HepG2 (cell line): ENCODE data around the gene ING1. TPM values are rescaled to one million over a fixed set of nuclear protein-coding genes. Genes with fewer than 3 reads are reported as not detected.
"Not testable (repeated sequence)": the region's sequence is repeated elsewhere in the genome, so short reads cannot be mapped to it uniquely, and the experiment has no call there.

ENCODE experiments used
- ATAC-seq: fragments of 200-7000 bp; cut with Tn5 transposase; 3 replicates; pipeline ENCODE4 v1.9.1; 2020; ENCODE audit warnings: mild to moderate bottlenecking, moderate library complexity
- BruUV-seq: library from RNA; stranded (reverse); fragments of 400-500 nt; replicated peaks from 2 replicates; lab custom pipeline; 2021; lab: Mats Ljungman, UMichigan
- CTCF ChIA-PET: fragments of 300-600 bp; formaldehyde crosslinking; extraction: SDS; loops from one replicate; lab custom pipeline; 2021; ENCODE audit warnings: low total read pairs, inconsistent platforms, low intra/inter-chr PET ratio; lab: Yijun Ruan, JAX
- POLR2A ChIA-PET: fragments of 350-600 bp; sonication (Branson Sonifier 250); formaldehyde crosslinking; loops from one replicate; lab custom pipeline; 2020; ENCODE audit warnings: antibody characterized with exemption, inconsistent platforms; lab: Yijun Ruan, JAX
- DNase-seq: peaks from one replicate; pipeline ENCODE4 v3.0.0-alpha.2; 2015; ENCODE audit warnings: low spot score
- FAIRE-seq: peaks from 3 replicates; lab custom pipeline; 2011; peaks lifted over from hg19 to GRCh38; lab: Jason Lieb, UNC
- H2AFZ ChIP-seq: one replicate; pipeline ENCODE4 v1.6.1; 2011; ENCODE audit warnings: low read length, inconsistent platforms
- H3K27ac ChIP-seq: fragments of 300-600 bp; 3 replicates; pipeline ENCODE4 v1.8.0; 2011; ENCODE audit warnings: mixed run types, mild to moderate bottlenecking, mixed read lengths, low read length, inconsistent platforms; ENCODE audit not compliant: insufficient read depth; ENCODE audit errors: extremely low read length
- H3K27me3 ChIP-seq, 2 experiments: fragments of 200-600 bp in 1 of 2; 2 replicates in 1 of 2; 3 replicates in 1 of 2; pipeline versions ENCODE4 v1.6.0 to v1.8.0; 2011; ENCODE audit warnings: low read length in 2 of 2, mild to moderate bottlenecking in 2 of 2, moderate library complexity in 2 of 2, inconsistent platforms in 1 of 2; ENCODE audit not compliant: insufficient read depth in 2 of 2, control insufficient read depth in 1 of 2
- H3K36me3 ChIP-seq, 2 experiments: fragments of 200-600 bp in 1 of 2; replicated peaks in 1 of 2; 2 replicates in 1 of 2; 3 replicates in 1 of 2; pipeline versions ENCODE4 v1.5.1 to v1.8.0; 2011; ENCODE audit warnings: low read length in 2 of 2, inconsistent platforms in 1 of 2; ENCODE audit not compliant: insufficient read depth in 2 of 2, control insufficient read depth in 1 of 2
- H3K4me1 ChIP-seq: 2 replicates; pipeline ENCODE4 v1.5.1; 2012; ENCODE audit warnings: low read length, inconsistent platforms; ENCODE audit not compliant: insufficient read depth
- H3K4me2 ChIP-seq: 2 replicates; pipeline ENCODE4 v1.6.0; 2011; ENCODE audit warnings: low read depth, low read length, inconsistent platforms
- H3K4me3 ChIP-seq, 3 experiments: fragments of 200-600 bp in 1 of 3; sonication (generic), shearing (Covaris generic) in 1 of 3; replicated peaks in 1 of 3; 2 replicates each; pipeline ENCODE4 v1.5.1; 2011 to 2016; ENCODE audit warnings: low read length in 3 of 3, inconsistent platforms in 2 of 3, low read depth in 2 of 3, mild to moderate bottlenecking in 2 of 3, control low read depth in 1 of 3, mixed read lengths in 1 of 3; ENCODE audit not compliant: insufficient read depth in 1 of 3
- H3K79me2 ChIP-seq: one replicate; pipeline ENCODE4 v1.6.1; 2011; ENCODE audit warnings: low read length, inconsistent platforms; ENCODE audit not compliant: insufficient read depth
- H3K9ac ChIP-seq: 2 replicates; pipeline ENCODE4 v1.6.0; 2011; ENCODE audit warnings: mild to moderate bottlenecking, low read depth, low read length, inconsistent platforms; ENCODE audit not compliant: insufficient read depth
- H3K9me3 ChIP-seq: 2 replicates; pipeline ENCODE4 v1.5.1; 2012; ENCODE audit warnings: mild to moderate bottlenecking, low read length
- H4K20me1 ChIP-seq: 2 replicates; pipeline ENCODE4 v1.6.0; 2011; ENCODE audit warnings: inconsistent platforms, mild to moderate bottlenecking, low read length, moderate library complexity; ENCODE audit not compliant: insufficient read depth
- HOXA7 ChIP-seq: sonication (generic); formaldehyde crosslinking; IDR thresholded peaks from 2 replicates; pipeline ENCODE4 v1.8.1; 2022; ENCODE audit warnings: mild to moderate bottlenecking, missing genetic modification reagents, moderate library complexity
- HOXA9 ChIP-seq: sonication (generic); formaldehyde crosslinking; IDR thresholded peaks from 2 replicates; pipeline ENCODE4 v1.8.1; 2022; ENCODE audit warnings: missing genetic modification reagents, mild to moderate bottlenecking, moderate library complexity, borderline replicate concordance
- POGZ ChIP-seq: sonication (generic); formaldehyde crosslinking; IDR thresholded peaks from 2 replicates; pipeline ENCODE4 v1.4.0; 2020; ENCODE audit warnings: mild to moderate bottlenecking, missing genetic modification reagents
- RARA ChIP-seq: IDR thresholded peaks from 2 replicates; pipeline ENCODE4 v1.6.1; 2016; ENCODE audit warnings: missing genetic modification reagents, missing compliant biosample characterization
- SAFB2 ChIP-seq: sonication (generic); formaldehyde crosslinking; IDR thresholded peaks from 2 replicates; pipeline ENCODE4 v1.5.1; 2020; ENCODE audit warnings: missing genetic modification reagents, low read depth, mild to moderate bottlenecking, borderline replicate concordance
- SETDB1 ChIP-seq: sonication (generic); formaldehyde crosslinking; IDR thresholded peaks from 2 replicates; pipeline ENCODE4 v1.5.1; 2020; ENCODE audit warnings: missing genetic modification reagents, mild to moderate bottlenecking, borderline replicate concordance
- ZNF136 ChIP-seq: sonication (generic); formaldehyde crosslinking; IDR thresholded peaks from 2 replicates; pipeline ENCODE4 v1.8.1; 2022; ENCODE audit warnings: low read depth, mild to moderate bottlenecking, moderate library complexity, missing genetic modification reagents
- ZNF468 ChIP-seq: sonication (generic); formaldehyde crosslinking; IDR thresholded peaks from 2 replicates; pipeline ENCODE4 v1.8.0; 2022; ENCODE audit warnings: mild to moderate bottlenecking, moderate library complexity, missing genetic modification reagents
- ZNF547 ChIP-seq: sonication (generic); formaldehyde crosslinking; IDR thresholded peaks from 2 replicates; pipeline ENCODE4 v1.5.1; 2020; ENCODE audit warnings: mild to moderate bottlenecking, missing genetic modification reagents
- WGBS: methylation state at CpG from one replicate; pipeline ENCODE4 v1.1.6; 2017; ENCODE audit warnings: low lambda C conversion rate; 5-methylcytosine and 5-hydroxymethylcytosine counted together
- in situ Hi-C: cut with HindIII; loops from 2 replicates; pipeline ENCODE4 v1.10.0; 2017; ENCODE audit warnings: low pct_unique_long_range_greater_than_20kb; ENCODE audit not compliant: extremely low pct_ligation_motif_present
- intact Hi-C: fragments of 100-400 bp; cut with micrococcal nuclease; formaldehyde crosslinking; loops from one replicate; pipeline ENCODE4 v1.10.0; 2022; ENCODE audit not compliant: unreplicated experiment
- polyA plus RNA-seq, 8 experiments: library from polyadenylated mRNA; depleted of rRNA in 3 of 8; stranded (reverse) in 7 of 8; unstranded in 1 of 8; fragments of >200 nt; fragmentation: Illumina TruSeq in 4 of 8; extraction: Trizol in 4 of 8; gene quantifications; 2 replicates each; pipeline versions ENCODE4 v1.2.1 to v1.2.3, GENCODE V29; 2011 to 2016; ENCODE audit warnings: low read depth in 4 of 8, missing spikeins in 1 of 8, mixed read lengths in 1 of 8; ENCODE audit not compliant: insufficient read depth in 1 of 8
- total RNA-seq, 5 experiments: library from RNA; depleted of rRNA; stranded (reverse); fragments of >200 nt; fragmentation: Illumina TruSeq; extraction: Trizol; gene quantifications; 2 replicates each; pipeline ENCODE4 v1.2.3, GENCODE V29; 2016; ENCODE audit warnings: low read depth in 1 of 5

Gene ING1
- total and polyA plus RNA-seq, 2 of the 13 experiments (the other 11 are each of a cell fraction or from before 2014, with no cell fraction given), result 8.1 to 16.1 TPM

DNA sequence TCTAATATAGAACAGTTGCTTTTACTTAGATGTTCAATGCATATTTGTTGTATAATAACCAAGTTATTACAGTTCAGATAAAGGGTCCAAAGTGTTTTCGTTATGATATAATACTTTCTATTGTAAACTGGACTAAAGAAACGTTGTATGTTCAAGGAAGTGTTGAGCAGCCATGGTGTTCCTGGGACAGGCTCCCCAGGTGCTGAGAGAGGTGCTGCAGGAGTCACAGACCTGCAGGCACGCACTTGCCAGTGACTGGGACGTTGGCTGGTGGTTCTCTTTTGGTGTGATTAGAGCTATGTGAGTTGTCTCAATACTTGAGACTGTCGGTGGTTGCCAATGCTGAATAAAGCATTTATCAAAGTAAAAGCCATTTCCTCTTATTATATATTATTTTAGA is 9.5 kb downstream of the ING1 start:
- H3K9ac ChIP-seq, result no peak overlapping the region
- no peak overlapping the region for H3K4me2 ChIP-seq
- ChIA-PET POLR2A (interaction anchor here (1.6 kb wide), 1 partner anchor 10 kb away, joined by 4 read pairs; no protein-coding TSS in a partner anchor), CTCF (no interaction called here)
- H3K4me1 ChIP-seq, result peaks cover 12% of the 10 kb centered on the region
- peaks cover 11% of the 10 kb centered on the region for H4K20me1 ChIP-seq
- H3K27ac ChIP-seq, result no peak overlapping the region
- FAIRE-seq (no peak), ATAC-seq (no peak), DNase-seq (no peak)
- no peak for TF ChIP-seq ZNF547 (CRISPR knock-in tag)
- H3K36me3 ChIP-seq, result peaks cover 2 to 17% of the 10 kb centered on the region in 2 experiments; a peak in 3 of 5 replicates
- BruUV-seq, result no TSS peak
- no peaks in the 10 kb centered on the region for H3K27me3 ChIP-seq
- H3K4me3 ChIP-seq, result no peak overlapping the region
- 91% methylated on average over 5 of the region's 5 CpGs for WGBS
- no peak overlapping the region for H2AFZ ChIP-seq
- in situ Hi-C loops, result no loop called here
- H3K9me3 ChIP-seq, result no peaks in the 10 kb centered on the region
- intact Hi-C loops, result no loop called here
- peaks cover 30% of the 10 kb centered on the region for H3K79me2 ChIP-seq

DNA sequence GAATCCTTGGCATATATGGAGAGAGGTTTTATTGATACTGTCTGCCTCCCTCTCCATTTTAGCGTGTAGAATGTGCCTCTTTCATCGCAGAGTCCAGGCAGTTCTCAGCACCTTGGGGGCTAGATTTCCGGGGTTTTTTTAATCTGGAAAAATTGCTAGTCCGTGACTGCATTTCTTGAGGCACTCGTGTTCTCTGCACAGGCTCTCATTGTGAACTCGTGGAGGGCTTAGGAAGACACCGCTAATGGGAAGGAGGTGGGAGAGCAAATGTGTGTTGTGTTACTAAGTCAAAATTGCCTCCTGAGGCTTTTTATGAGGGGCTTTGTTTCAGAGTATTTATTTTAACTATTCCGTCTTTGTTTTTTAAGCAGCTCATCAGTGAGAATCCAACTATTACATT is 10.1 kb downstream of the ING1 start:
- H3K27me3 ChIP-seq, result no peaks in the 10 kb centered on the region
- BruUV-seq, result no TSS peak
- H3K4me2 ChIP-seq, result no peak overlapping the region
- peaks cover 2 to 17% of the 10 kb centered on the region in 2 experiments; a peak in 3 of 5 replicates for H3K36me3 ChIP-seq
- no peak overlapping the region for H3K27ac ChIP-seq
- H4K20me1 ChIP-seq, result 0 out of 2 replicates have a peak, but pooled peaks cover 6% of the 10 kb centered on the region
- H3K4me3 ChIP-seq, result no peak overlapping the region
- TF ChIP-seq SAFB2 (CRISPR knock-in tag), result no peak
- no peak for TF ChIP-seq SETDB1 (CRISPR knock-in tag)
- no peak for TF ChIP-seq HOXA7 (CRISPR knock-in tag)
- TF ChIP-seq HOXA9 (CRISPR knock-in tag), result no peak
- no peak for TF ChIP-seq POGZ
- no peak for TF ChIP-seq RARA (CRISPR knock-in tag)
- no peak for TF ChIP-seq ZNF468 (CRISPR knock-in tag)
- no peak for TF ChIP-seq ZNF136 (CRISPR knock-in tag)
- ChIA-PET CTCF (no interaction called here), POLR2A (interaction anchor here (1.0 to 1.6 kb wide), 2 partner anchors 9 to 11 kb away, joined by 4 read pairs; no protein-coding TSS in a partner anchor)
- H3K79me2 ChIP-seq, result peaks cover 24% of the 10 kb centered on the region
- H3K4me1 ChIP-seq, result peaks cover 8% of the 10 kb centered on the region; the same call in 1 of the 2 replicates
- no peak overlapping the region for H2AFZ ChIP-seq
- no peak for ATAC-seq
- FAIRE-seq, result no peak
- intact Hi-C loops, result no loop called here
- in situ Hi-C loops, result no loop called here
- no peaks in the 10 kb centered on the region for H3K9me3 ChIP-seq
- no peak overlapping the region for H3K9ac ChIP-seq
- 89% methylated on average over 8 of the region's 8 CpGs for WGBS
- DNase-seq, result no peak

DNA sequence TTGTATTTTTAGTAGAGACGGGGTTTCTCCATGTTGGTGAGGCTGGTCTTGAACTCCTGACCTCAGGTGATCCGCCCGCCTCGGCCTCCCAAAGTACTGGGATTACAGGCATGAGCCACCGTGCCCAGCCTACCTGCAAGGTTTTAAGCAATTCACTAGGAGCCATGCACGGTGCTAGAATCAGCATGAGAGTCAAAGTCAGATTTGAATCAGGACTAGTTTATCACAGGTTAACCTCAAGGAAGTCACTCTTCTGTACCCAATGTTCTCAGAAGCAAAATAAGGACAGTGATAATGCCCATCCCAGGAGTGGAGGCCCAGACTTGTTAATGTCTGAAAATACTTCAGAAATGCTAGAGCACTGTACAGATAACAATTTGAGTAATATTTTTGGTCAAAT is 12.7 kb downstream of the ING1 start:
- H3K9ac ChIP-seq, H3K4me2 ChIP-seq, POLR2A ChIA-PET, BruUV-seq, CTCF ChIA-PET, H2AFZ ChIP-seq, FAIRE-seq, H3K9me3 ChIP-seq, H3K79me2 ChIP-seq, DNase-seq, H3K27me3 ChIP-seq, H4K20me1 ChIP-seq, H3K4me3 ChIP-seq, in situ Hi-C loops, H3K27ac ChIP-seq, H3K36me3 ChIP-seq, ATAC-seq, H3K4me1 ChIP-seq, intact Hi-C loops: not testable (repeated sequence)
- 97% methylated on average over 4 of the region's 6 CpGs for WGBS
